Adrenal gland (tissue), 5 donors: ENCODE results near the gene RALGAPA2.

Experiments
- POLR2A ChIP-seq, 2 donors: fragments of 450-650 bp; IDR thresholded peaks; one replicate each; pipeline ENCODE4 v1.6.1; 2017; ENCODE audit warnings: antibody characterized with exemption in 2 of 2, mild to moderate bottlenecking in 2 of 2, moderate library complexity in 1 of 2
- TF ChIP-seq, protein P1 (sequence below), 6 experiments: fragments of 450-650 bp in 4 of 6; fragments of 200-600 bp in 2 of 6; sonication (generic) in 1 of 6; IDR thresholded peaks; 1 replicate in 5 of 6; 2 replicates in 1 of 6; pipeline versions ENCODE4 v1.5.1 to v1.8.0; 2016 to 2021; ENCODE audit warnings: antibody characterized with exemption in 6 of 6, mild to moderate bottlenecking in 2 of 6, moderate library complexity in 1 of 6
- donor health status: DM: no; HTN: no; CAD: no.

DNA sequence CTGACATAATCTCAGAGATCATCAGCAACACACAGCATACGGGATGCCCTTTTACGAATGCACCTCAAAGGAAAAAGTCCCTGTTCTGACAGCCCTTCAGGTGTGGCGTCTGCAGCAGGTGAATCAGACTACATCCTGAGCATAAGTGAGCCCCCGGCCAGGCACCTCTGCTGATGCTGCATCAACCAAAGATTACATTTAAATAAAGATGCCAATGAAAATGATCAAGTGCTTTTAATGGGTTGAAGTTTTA, 285.9 kb downstream of the RALGAPA2 start:
- TF ChIP-seq, protein P1, sequence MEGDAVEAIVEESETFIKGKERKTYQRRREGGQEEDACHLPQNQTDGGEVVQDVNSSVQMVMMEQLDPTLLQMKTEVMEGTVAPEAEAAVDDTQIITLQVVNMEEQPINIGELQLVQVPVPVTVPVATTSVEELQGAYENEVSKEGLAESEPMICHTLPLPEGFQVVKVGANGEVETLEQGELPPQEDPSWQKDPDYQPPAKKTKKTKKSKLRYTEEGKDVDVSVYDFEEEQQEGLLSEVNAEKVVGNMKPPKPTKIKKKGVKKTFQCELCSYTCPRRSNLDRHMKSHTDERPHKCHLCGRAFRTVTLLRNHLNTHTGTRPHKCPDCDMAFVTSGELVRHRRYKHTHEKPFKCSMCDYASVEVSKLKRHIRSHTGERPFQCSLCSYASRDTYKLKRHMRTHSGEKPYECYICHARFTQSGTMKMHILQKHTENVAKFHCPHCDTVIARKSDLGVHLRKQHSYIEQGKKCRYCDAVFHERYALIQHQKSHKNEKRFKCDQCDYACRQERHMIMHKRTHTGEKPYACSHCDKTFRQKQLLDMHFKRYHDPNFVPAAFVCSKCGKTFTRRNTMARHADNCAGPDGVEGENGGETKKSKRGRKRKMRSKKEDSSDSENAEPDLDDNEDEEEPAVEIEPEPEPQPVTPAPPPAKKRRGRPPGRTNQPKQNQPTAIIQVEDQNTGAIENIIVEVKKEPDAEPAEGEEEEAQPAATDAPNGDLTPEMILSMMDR (IDR thresholded peaks at IDR 0.05), result no peak
- no peak for TF ChIP-seq POLR2A (IDR thresholded peaks at IDR 0.05)
